ENCODE results near the gene ADM5.

Gene ADM5

GRCh38 chr19:49691243-49692146 lies 2.1 kb downstream of the ADM5 start:
- WGBS, 2 experiments (ENCODE audit: insufficient coverage in 2 of 2): 15 to 18% methylated on average over 22 to 24 of the region's 39 CpGs
- Histone ChIP-seq H3K27ac (ENCODE audit: low read depth, low read length, severe bottlenecking) (peak overlapping the region; percentile 10), H3K36me3 (ENCODE audit: control insufficient read depth, insufficient read depth, low read length) (peaks cover 30% of the 10 kb centered on the region), H3K9me3 (ENCODE audit: control insufficient read depth, low read length) (no peaks in the 10 kb centered on the region), H3K4me3 (ENCODE audit: extremely low read depth, insufficient read depth, low read length, poor library complexity, severe bottlenecking) (peak overlapping the region; percentile 41), H3K4me1 (ENCODE audit: control insufficient read depth, insufficient read depth, low read length, poor library complexity, severe bottlenecking) (peaks cover 5% of the 10 kb centered on the region)

GRCh38 chr19:49692147-49692506 lies 2.7 kb downstream of the ADM5 start:
- no peaks in the 10 kb centered on the region for H3K9me3 ChIP-seq (ENCODE audit: control insufficient read depth, low read length)
- 84 to 87% methylated on average over 16 of the region's 16 CpGs for WGBS, 2 experiments (ENCODE audit: insufficient coverage in 2 of 2)
- H3K4me1 ChIP-seq (ENCODE audit: control insufficient read depth, insufficient read depth, low read length, poor library complexity, severe bottlenecking): peaks cover 5% of the 10 kb centered on the region
- peaks cover 26% of the 10 kb centered on the region for H3K36me3 ChIP-seq (ENCODE audit: control insufficient read depth, insufficient read depth, low read length)
- no peak overlapping the region for H3K27ac ChIP-seq (ENCODE audit: low read depth, low read length, severe bottlenecking)
- H3K4me3 ChIP-seq (ENCODE audit: extremely low read depth, insufficient read depth, low read length, poor library complexity, severe bottlenecking): no peak overlapping the region

DNA sequence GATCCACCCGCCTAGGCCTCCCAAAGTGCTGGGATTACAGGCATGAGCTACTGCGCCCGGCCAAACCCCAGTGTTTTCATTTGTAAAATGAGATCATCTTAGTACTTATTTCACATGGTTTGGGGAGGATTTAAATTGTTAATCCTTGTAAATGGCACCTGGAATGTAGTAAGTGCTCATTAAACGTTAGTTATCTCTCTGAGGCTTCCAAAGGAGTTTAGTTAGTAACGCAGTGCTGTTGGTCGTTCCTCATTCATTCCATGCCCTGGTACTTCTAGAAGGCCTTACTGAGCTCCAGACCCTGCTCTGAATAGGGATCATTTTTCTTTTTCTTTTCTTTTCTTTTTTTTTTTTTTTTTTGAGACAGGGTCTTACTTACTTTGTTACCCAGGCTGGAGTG lies 6.7 kb downstream of the ADM5 start:
- no peaks in the 10 kb centered on the region for H3K9me3 ChIP-seq (ENCODE audit: control insufficient read depth, low read length)
- H3K27ac ChIP-seq (ENCODE audit: low read depth, low read length, severe bottlenecking): no peak overlapping the region
- 77 to 81% methylated on average over 3 to 5 of the region's 6 CpGs for WGBS, 2 experiments (ENCODE audit: insufficient coverage in 2 of 2)
- H3K4me1 ChIP-seq (ENCODE audit: control insufficient read depth, insufficient read depth, low read length, poor library complexity, severe bottlenecking): peaks cover 2% of the 10 kb centered on the region
- H3K36me3 ChIP-seq (ENCODE audit: control insufficient read depth, insufficient read depth, low read length): no peaks in the 10 kb centered on the region
- H3K4me3 ChIP-seq (ENCODE audit: extremely low read depth, insufficient read depth, low read length, poor library complexity, severe bottlenecking): no peak overlapping the region

GRCh38 chr19:49696865-49697264 lies 7.5 kb downstream of the ADM5 start:
- H3K4me3 ChIP-seq (ENCODE audit: extremely low read depth, insufficient read depth, low read length, poor library complexity, severe bottlenecking): no peak overlapping the region
- WGBS, 2 experiments (ENCODE audit: insufficient coverage in 2 of 2): 91 to 94% methylated on average over 5 of the region's 7 CpGs
- H3K36me3 ChIP-seq (ENCODE audit: control insufficient read depth, insufficient read depth, low read length): no peaks in the 10 kb centered on the region
- H3K4me1 ChIP-seq (ENCODE audit: control insufficient read depth, insufficient read depth, low read length, poor library complexity, severe bottlenecking): peaks cover 4% of the 10 kb centered on the region
- H3K27ac ChIP-seq (ENCODE audit: low read depth, low read length, severe bottlenecking): no peak overlapping the region
- no peaks in the 10 kb centered on the region for H3K9me3 ChIP-seq (ENCODE audit: control insufficient read depth, low read length)

GRCh38 chr19:49699364-49699763 lies 10.0 kb downstream of the ADM5 start:
- Histone ChIP-seq H3K4me1 (ENCODE audit: control insufficient read depth, insufficient read depth, low read length, poor library complexity, severe bottlenecking) (peaks cover 4% of the 10 kb centered on the region), H3K9me3 (ENCODE audit: control insufficient read depth, low read length) (no peaks in the 10 kb centered on the region), H3K4me3 (ENCODE audit: extremely low read depth, insufficient read depth, low read length, poor library complexity, severe bottlenecking) (no peak overlapping the region), H3K36me3 (ENCODE audit: control insufficient read depth, insufficient read depth, low read length) (no peaks in the 10 kb centered on the region), H3K27ac (ENCODE audit: low read depth, low read length, severe bottlenecking) (no peak overlapping the region)
- WGBS, 2 experiments (ENCODE audit: insufficient coverage in 2 of 2): 77 to 97% methylated on average over 3 of the region's 5 CpGs

- WGBS, 2 experiments (ENCODE audit: insufficient coverage in 2 of 2): 66 to 69% methylated on average over 10 to 11 of the region's 11 CpGs
- Histone ChIP-seq H3K36me3 (ENCODE audit: control insufficient read depth, insufficient read depth, low read length) (no peaks in the 10 kb centered on the region), H3K4me3 (ENCODE audit: extremely low read depth, insufficient read depth, low read length, poor library complexity, severe bottlenecking) (no peak overlapping the region), H3K4me1 (ENCODE audit: control insufficient read depth, insufficient read depth, low read length, poor library complexity, severe bottlenecking) (peaks cover 4% of the 10 kb centered on the region), H3K9me3 (ENCODE audit: control insufficient read depth, low read length) (no peaks in the 10 kb centered on the region), H3K27ac (ENCODE audit: low read depth, low read length, severe bottlenecking) (no peak overlapping the region)
Measured at GRCh38 chr19:49700563-49700962, 11.2 kb downstream of the ADM5 start.

- no peaks in the 10 kb centered on the region for H3K9me3 ChIP-seq (ENCODE audit: control insufficient read depth, low read length)
- peaks cover 4% of the 10 kb centered on the region for H3K4me1 ChIP-seq (ENCODE audit: control insufficient read depth, insufficient read depth, low read length, poor library complexity, severe bottlenecking)
- 35 to 50% methylated on average over 34 to 39 of the region's 40 CpGs for WGBS, 2 experiments (ENCODE audit: insufficient coverage in 2 of 2)
- H3K4me3 ChIP-seq (ENCODE audit: extremely low read depth, insufficient read depth, low read length, poor library complexity, severe bottlenecking): no peak overlapping the region
- no peak overlapping the region for H3K27ac ChIP-seq (ENCODE audit: low read depth, low read length, severe bottlenecking)
- H3K36me3 ChIP-seq (ENCODE audit: control insufficient read depth, insufficient read depth, low read length): peaks cover 2% of the 10 kb centered on the region
Measured at GRCh38 chr19:49701271-49701786, 11.9 kb downstream of the ADM5 start.

- Histone ChIP-seq H3K36me3 (ENCODE audit: control insufficient read depth, insufficient read depth, low read length) (peaks cover 2% of the 10 kb centered on the region), H3K4me1 (ENCODE audit: control insufficient read depth, insufficient read depth, low read length, poor library complexity, severe bottlenecking) (peaks cover 4% of the 10 kb centered on the region), H3K27ac (ENCODE audit: low read depth, low read length, severe bottlenecking) (no peak overlapping the region), H3K9me3 (ENCODE audit: control insufficient read depth, low read length) (no peaks in the 10 kb centered on the region), H3K4me3 (ENCODE audit: extremely low read depth, insufficient read depth, low read length, poor library complexity, severe bottlenecking) (no peak overlapping the region)
- 95 to 97% methylated on average over 15 to 21 of the region's 22 CpGs for WGBS, 2 experiments (ENCODE audit: insufficient coverage in 2 of 2)
Measured at GRCh38 chr19:49704888-49705642, 15.7 kb downstream of the ADM5 start.

DNA sequence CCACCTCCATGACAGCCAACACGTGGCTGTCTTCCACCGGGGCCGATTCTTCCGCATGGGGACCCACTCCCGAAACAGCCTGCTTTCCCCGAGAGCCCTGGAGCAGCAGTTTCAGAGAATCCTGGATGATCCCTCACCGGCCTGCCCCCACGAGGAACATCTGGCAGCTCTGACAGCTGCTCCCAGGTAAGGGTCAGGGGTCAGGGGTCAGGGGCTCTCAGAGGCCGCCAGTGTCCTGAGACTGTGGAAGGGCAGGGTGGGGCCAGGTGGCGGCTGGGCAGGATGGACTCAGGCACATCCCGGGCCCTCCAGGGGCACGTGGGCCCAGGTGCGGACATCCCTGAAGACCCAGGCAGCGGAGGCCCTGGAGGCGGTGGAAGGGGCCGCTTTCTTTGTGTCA lies 16.5 kb downstream of the ADM5 start:
- H3K4me1 ChIP-seq (ENCODE audit: control insufficient read depth, insufficient read depth, low read length, poor library complexity, severe bottlenecking): peaks cover 4% of the 10 kb centered on the region
- H3K27ac ChIP-seq (ENCODE audit: low read depth, low read length, severe bottlenecking): no peak overlapping the region
- no peak overlapping the region for H3K4me3 ChIP-seq (ENCODE audit: extremely low read depth, insufficient read depth, low read length, poor library complexity, severe bottlenecking)
- 93 to 99% methylated on average over 14 of the region's 16 CpGs for WGBS, 2 experiments (ENCODE audit: insufficient coverage in 2 of 2)
- H3K9me3 ChIP-seq (ENCODE audit: control insufficient read depth, low read length): no peaks in the 10 kb centered on the region
- H3K36me3 ChIP-seq (ENCODE audit: control insufficient read depth, insufficient read depth, low read length): peaks cover 2% of the 10 kb centered on the region

DNA sequence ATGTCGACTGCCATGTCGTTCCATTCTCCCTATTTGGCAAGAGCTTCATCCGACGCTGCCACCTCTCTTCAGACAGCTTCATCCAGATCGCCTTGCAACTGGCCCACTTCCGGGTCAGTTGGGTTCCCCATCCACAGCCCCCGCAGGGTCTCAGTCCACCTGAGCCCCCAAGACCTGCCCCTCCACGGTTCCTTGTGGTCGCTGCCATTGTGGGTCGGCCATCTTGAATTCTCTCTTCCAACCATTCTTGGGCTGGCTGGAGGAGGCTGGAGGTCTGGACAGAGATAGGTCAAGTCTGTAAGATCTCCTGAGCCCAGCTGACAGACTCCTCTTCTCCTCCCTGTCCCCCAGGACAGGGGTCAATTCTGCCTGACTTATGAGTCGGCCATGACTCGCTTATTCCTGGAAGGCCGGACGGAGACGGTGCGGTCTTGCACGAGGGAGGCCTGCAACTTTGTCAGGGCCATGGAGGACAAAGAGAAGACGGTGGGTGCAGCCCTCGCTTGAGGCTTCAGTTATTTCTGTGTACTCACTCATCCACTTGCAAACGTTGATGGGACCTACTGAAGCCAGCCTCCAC lies 21.1 kb downstream of the ADM5 start:
- Histone ChIP-seq H3K4me3 (ENCODE audit: extremely low read depth, insufficient read depth, low read length, poor library complexity, severe bottlenecking) (no peak overlapping the region), H3K36me3 (ENCODE audit: control insufficient read depth, insufficient read depth, low read length) (peaks cover 2% of the 10 kb centered on the region), H3K4me1 (ENCODE audit: control insufficient read depth, insufficient read depth, low read length, poor library complexity, severe bottlenecking) (no peaks in the 10 kb centered on the region), H3K9me3 (ENCODE audit: control insufficient read depth, low read length) (no peaks in the 10 kb centered on the region), H3K27ac (ENCODE audit: low read depth, low read length, severe bottlenecking) (peak overlapping the region; percentile 29)
- WGBS, 2 experiments (ENCODE audit: insufficient coverage in 2 of 2): 94 to 95% methylated on average over 15 to 20 of the region's 20 CpGs
